Measurements from ENCODE around the gene EPS15. TPM values are rescaled to one million over a fixed set of nuclear protein-coding genes. Genes with fewer than 3 reads are reported as not detected.

EPS15 gene
- total RNA-seq, 2 experiments from 2014 or later, result 59.6 to 61.6 TPM

- no peak for ATAC-seq
- Mint-ChIP-seq H3K36me3 (ENCODE audit: low read depth) (no peaks in the 10 kb centered on the region), H3K4me1 (peaks cover 3% of the 10 kb centered on the region), H3K4me3 (no peak overlapping the region), H3K27ac (no peak overlapping the region), H3K27me3 (peaks cover 39% of the 10 kb centered on the region), H3K9me3 (ENCODE audit: low read depth) (no peaks in the 10 kb centered on the region)
- CTCF ChIA-PET, result no interaction called here
- intact Hi-C loops (cut with DNase I, micrococcal nuclease), result loop anchor here in 1 of 2 experiments (10.0 kb wide), 1 partner anchor 421 kb away; no protein-coding TSS in a partner anchor
- POLR2A ChIA-PET, result no interaction called here
- no peak for DNase-seq
Observed at GRCh38 chr1:51344276-51344601, 174.8 kb downstream of the EPS15 start.

GRCh38 chr1:51343624-51344023 lies 175.4 kb downstream of the EPS15 start:
- ATAC-seq, result no peak
- no peaks in the 10 kb centered on the region for H3K9me3 Mint-ChIP-seq (ENCODE audit: low read depth)
- no peak overlapping the region for H3K4me3 Mint-ChIP-seq
- H3K27ac Mint-ChIP-seq, result no peak overlapping the region
- peaks cover 3% of the 10 kb centered on the region for H3K4me1 Mint-ChIP-seq
- CTCF ChIA-PET, result no interaction called here
- intact Hi-C loops (cut with DNase I, micrococcal nuclease), result loop anchor here in 1 of 2 experiments (10.0 kb wide), 1 partner anchor 421 kb away; no protein-coding TSS in a partner anchor
- H3K27me3 Mint-ChIP-seq, result peaks cover 39% of the 10 kb centered on the region
- no peak for DNase-seq
- no peaks in the 10 kb centered on the region for H3K36me3 Mint-ChIP-seq (ENCODE audit: low read depth)
- POLR2A ChIA-PET, result no interaction called here

GRCh38 chr1:51342591-51343206 lies 176.4 kb downstream of the EPS15 start:
- ChIA-PET CTCF (interaction anchor here (0.5 to 0.8 kb wide), 2 partner anchors 10 to 281 kb away, joined by 3 read pairs; no protein-coding TSS in a partner anchor), POLR2A (no interaction called here)
- H3K36me3 Mint-ChIP-seq (ENCODE audit: low read depth), result no peaks in the 10 kb centered on the region
- intact Hi-C loops (cut with DNase I, micrococcal nuclease), result loop anchor here in 1 of 2 experiments (10.0 kb wide), 1 partner anchor 422 kb away; no protein-coding TSS in a partner anchor
- no peaks in the 10 kb centered on the region for H3K9me3 Mint-ChIP-seq (ENCODE audit: low read depth)
- H3K27me3 Mint-ChIP-seq, result peaks cover 41% of the 10 kb centered on the region
- ATAC-seq (no peak), DNase-seq (no peak)
- H3K27ac Mint-ChIP-seq, result no peak overlapping the region
- peaks cover 3% of the 10 kb centered on the region for H3K4me1 Mint-ChIP-seq
- H3K4me3 Mint-ChIP-seq, result no peak overlapping the region

- H3K36me3 Mint-ChIP-seq (ENCODE audit: low read depth), result no peaks in the 10 kb centered on the region
- H3K9me3 Mint-ChIP-seq (ENCODE audit: low read depth), result no peaks in the 10 kb centered on the region
- CTCF ChIA-PET, result interaction anchor here (0.5 to 0.8 kb wide), 2 partner anchors 11 to 282 kb away, joined by 3 read pairs; no protein-coding TSS in a partner anchor
- DNase-seq (no peak), ATAC-seq (no peak)
- intact Hi-C loops (cut with DNase I, micrococcal nuclease), result loop anchor here in 1 of 2 experiments (10.0 kb wide), 1 partner anchor 423 kb away; no protein-coding TSS in a partner anchor
- POLR2A ChIA-PET, result no interaction called here
- H3K27ac Mint-ChIP-seq, result no peak overlapping the region
- H3K4me1 Mint-ChIP-seq, result peaks cover 3% of the 10 kb centered on the region
- H3K4me3 Mint-ChIP-seq, result no peak overlapping the region
- H3K27me3 Mint-ChIP-seq, result peaks cover 40% of the 10 kb centered on the region
Observed at GRCh38 chr1:51341876-51342496, 177.1 kb downstream of the EPS15 start.

- ChIA-PET POLR2A (no interaction called here), CTCF (interaction anchor here (1.0 kb wide), 1 partner anchor 151 kb away, joined by 4 read pairs; no protein-coding TSS in a partner anchor)
- intact Hi-C loops (cut with DNase I, micrococcal nuclease), result loop anchor here in 1 of 2 experiments (10.0 kb wide), 1 partner anchor 424 kb away; no protein-coding TSS in a partner anchor
- peaks cover 3% of the 10 kb centered on the region for H3K4me1 Mint-ChIP-seq
- no peak overlapping the region for H3K4me3 Mint-ChIP-seq
- no peaks in the 10 kb centered on the region for H3K9me3 Mint-ChIP-seq (ENCODE audit: low read depth)
- H3K27ac Mint-ChIP-seq, result no peak overlapping the region
- DNase-seq, result no peak
- no peak for ATAC-seq
- H3K36me3 Mint-ChIP-seq (ENCODE audit: low read depth), result no peaks in the 10 kb centered on the region
- H3K27me3 Mint-ChIP-seq, result peaks cover 28% of the 10 kb centered on the region
Observed at GRCh38 chr1:51340380-51340779, 178.7 kb downstream of the EPS15 start.

GRCh38 chr1:51336711-51337110 lies 182.4 kb downstream of the EPS15 start:
- Mint-ChIP-seq H3K27ac (no peak overlapping the region), H3K9me3 (ENCODE audit: low read depth) (no peaks in the 10 kb centered on the region), H3K4me1 (peaks cover 2% of the 10 kb centered on the region), H3K4me3 (no peak overlapping the region), H3K27me3 (peaks cover 6% of the 10 kb centered on the region), H3K36me3 (ENCODE audit: low read depth) (no peaks in the 10 kb centered on the region)
- DNase-seq (no peak), ATAC-seq (no peak)
- intact Hi-C loops (cut with DNase I, micrococcal nuclease), result loop anchor here in 1 of 2 experiments (10.0 kb wide), 1 partner anchor 62 kb away; no protein-coding TSS in a partner anchor
- ChIA-PET POLR2A (no interaction called here), CTCF (interaction anchor here (1.7 kb wide), 1 partner anchor 40 kb away, joined by 5 read pairs; no protein-coding TSS in a partner anchor)

- peaks cover 12% of the 10 kb centered on the region for H3K27me3 Mint-ChIP-seq
- CTCF ChIA-PET, result interaction anchor here (1.7 kb wide), 1 partner anchor 39 kb away, joined by 5 read pairs; no protein-coding TSS in a partner anchor
- H3K27ac Mint-ChIP-seq, result no peak overlapping the region
- H3K9me3 Mint-ChIP-seq (ENCODE audit: low read depth), result no peaks in the 10 kb centered on the region
- ATAC-seq, result no peak
- POLR2A ChIA-PET, result interaction anchor here (0.6 kb wide), 1 partner anchor 28 kb away, joined by 7 read pairs; no protein-coding TSS in a partner anchor
- no peak overlapping the region for H3K4me3 Mint-ChIP-seq
- intact Hi-C loops (cut with DNase I, micrococcal nuclease), result loop anchor here in 1 of 2 experiments (10.0 kb wide), 1 partner anchor 61 kb away; no protein-coding TSS in a partner anchor
- no peaks in the 10 kb centered on the region for H3K36me3 Mint-ChIP-seq (ENCODE audit: low read depth)
- peaks cover 9% of the 10 kb centered on the region for H3K4me1 Mint-ChIP-seq
- DNase-seq, result no peak
Observed at GRCh38 chr1:51336004-51336403, 183.1 kb downstream of the EPS15 start.

- DNase-seq (peak; percentile 23), ATAC-seq (peak; percentile 52)
- ChIA-PET POLR2A (no interaction called here), CTCF (interaction anchor here (0.7 to 1.5 kb wide), 7 partner anchors 13 to 855 kb away, joined by 3 to 7 read pairs (median 3); no protein-coding TSS in a partner anchor)
- H3K9me3 Mint-ChIP-seq (ENCODE audit: low read depth), result no peaks in the 10 kb centered on the region
- H3K4me3 Mint-ChIP-seq, result peak overlapping the region; percentile 62
- no peaks in the 10 kb centered on the region for H3K36me3 Mint-ChIP-seq (ENCODE audit: low read depth)
- peaks cover 29% of the 10 kb centered on the region for H3K27me3 Mint-ChIP-seq
- intact Hi-C loops (cut with DNase I, micrococcal nuclease), result loop anchor here in 1 of 2 experiments (10.0 kb wide), 1 partner anchor 57 kb away; no protein-coding TSS in a partner anchor
- H3K4me1 Mint-ChIP-seq, result peaks cover 15% of the 10 kb centered on the region
- H3K27ac Mint-ChIP-seq, result peak overlapping the region; percentile 64
Observed at GRCh38 chr1:51331206-51332100, 187.6 kb downstream of the EPS15 start.

- CTCF ChIA-PET, result interaction anchor here (0.7 to 1.5 kb wide), 4 partner anchors 17 to 856 kb away, joined by 3 to 7 read pairs (median 3); no protein-coding TSS in a partner anchor
- POLR2A ChIA-PET, result no interaction called here
- Mint-ChIP-seq H3K4me1 (peaks cover 15% of the 10 kb centered on the region), H3K27me3 (peaks cover 29% of the 10 kb centered on the region), H3K27ac (peak within 1 kb of the TSS; percentile 64), H3K4me3 (peak within 1 kb of the TSS; percentile 62), H3K9me3 (ENCODE audit: low read depth) (no peaks in the 10 kb centered on the region), H3K36me3 (ENCODE audit: low read depth) (no peaks in the 10 kb centered on the region)
- DNase-seq (no peak), ATAC-seq (peak; percentile 17)
- intact Hi-C loops (cut with DNase I, micrococcal nuclease), result loop anchor here in 1 of 2 experiments (10.0 kb wide), 1 partner anchor 56 kb away; no protein-coding TSS in a partner anchor
Observed at GRCh38 chr1:51330331-51331201, 188.5 kb downstream of the EPS15 start, which contains the start of gene TTC39A. TSS of gene TTC39A (minus strand) at chr1:51330562. CDS start at chr1:51330477, 85 bp downstream.
